Mesothelial cell of epicardium (in vitro differentiated cells): Measurements from ENCODE around the gene FLYWCH1. TPM values are rescaled to one million over a fixed set of nuclear protein-coding genes. Genes with fewer than 3 reads are reported as not detected.

Experiments used
- DNase-seq, 2 experiments: peaks; one replicate each; pipeline ENCODE4 v3.0.0; 2021; ENCODE audit warnings: low spot score in 2 of 2; ENCODE audit not compliant: unreplicated experiment in 2 of 2
- H3K27ac Mint-ChIP-seq: 2 replicates; pipeline ENCODE4 v1.8.0; 2021; ENCODE audit warnings: mixed read lengths
- H3K27me3 Mint-ChIP-seq: 2 replicates; pipeline ENCODE4 v1.8.0; 2021; ENCODE audit warnings: low read depth, mixed read lengths
- H3K36me3 Mint-ChIP-seq: 2 replicates; pipeline ENCODE4 v1.8.0; 2021; ENCODE audit warnings: mixed read lengths
- H3K4me1 Mint-ChIP-seq: 2 replicates; pipeline ENCODE4 v1.8.0; 2021; ENCODE audit warnings: mixed read lengths
- H3K4me3 Mint-ChIP-seq: 2 replicates; pipeline ENCODE4 v1.8.0; 2021; ENCODE audit warnings: mild to moderate bottlenecking, moderate library complexity, mixed read lengths
- H3K9me3 Mint-ChIP-seq: 2 replicates; pipeline ENCODE4 v1.8.0; 2021; ENCODE audit warnings: mixed read lengths
- total RNA-seq: library from RNA; stranded (reverse); gene quantifications from 3 replicates; pipeline ENCODE4 v1.2.1, GENCODE V29; 2021
- TF ChIP-seq, protein P1 (sequence below): fragments of 200-600 bp; sonication (generic); IDR thresholded peaks from one replicate; pipeline ENCODE4 v1.5.0; 2021; ENCODE audit warnings: antibody characterized with exemption; ENCODE audit not compliant: unreplicated experiment

The FLYWCH1 gene
- total RNA-seq, 1 donor from 2014 or later: 29.4 TPM

DNA sequence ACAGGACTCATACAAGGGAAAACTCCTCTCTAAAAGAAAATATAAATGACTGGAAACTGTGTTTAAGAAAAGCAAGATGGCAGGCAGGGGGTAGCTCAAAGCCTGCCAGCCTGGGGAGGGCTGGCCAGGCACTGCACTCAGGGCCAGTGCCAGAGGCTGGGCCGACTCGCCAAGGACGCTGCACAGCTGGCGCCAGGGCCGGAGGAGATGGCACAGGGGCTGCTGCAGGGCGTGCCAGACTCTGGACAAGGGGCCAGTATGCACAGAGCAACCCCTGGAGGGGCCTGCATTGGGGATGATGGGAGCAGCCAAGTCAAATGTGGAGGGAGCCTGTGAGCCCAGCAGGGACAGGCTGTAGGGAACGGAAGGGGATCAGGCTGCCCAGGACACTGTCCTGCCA lies 64.5 kb downstream of the FLYWCH1 start:
- Mint-ChIP-seq H3K4me1 (peaks cover 17% of the 10 kb centered on the region), H3K27ac (no peak overlapping the region), H3K36me3 (peaks cover 1% of the 10 kb centered on the region), H3K9me3 (no peaks in the 10 kb centered on the region), H3K4me3 (no peak overlapping the region), H3K27me3 (no peaks in the 10 kb centered on the region)
- TF ChIP-seq, protein P1, sequence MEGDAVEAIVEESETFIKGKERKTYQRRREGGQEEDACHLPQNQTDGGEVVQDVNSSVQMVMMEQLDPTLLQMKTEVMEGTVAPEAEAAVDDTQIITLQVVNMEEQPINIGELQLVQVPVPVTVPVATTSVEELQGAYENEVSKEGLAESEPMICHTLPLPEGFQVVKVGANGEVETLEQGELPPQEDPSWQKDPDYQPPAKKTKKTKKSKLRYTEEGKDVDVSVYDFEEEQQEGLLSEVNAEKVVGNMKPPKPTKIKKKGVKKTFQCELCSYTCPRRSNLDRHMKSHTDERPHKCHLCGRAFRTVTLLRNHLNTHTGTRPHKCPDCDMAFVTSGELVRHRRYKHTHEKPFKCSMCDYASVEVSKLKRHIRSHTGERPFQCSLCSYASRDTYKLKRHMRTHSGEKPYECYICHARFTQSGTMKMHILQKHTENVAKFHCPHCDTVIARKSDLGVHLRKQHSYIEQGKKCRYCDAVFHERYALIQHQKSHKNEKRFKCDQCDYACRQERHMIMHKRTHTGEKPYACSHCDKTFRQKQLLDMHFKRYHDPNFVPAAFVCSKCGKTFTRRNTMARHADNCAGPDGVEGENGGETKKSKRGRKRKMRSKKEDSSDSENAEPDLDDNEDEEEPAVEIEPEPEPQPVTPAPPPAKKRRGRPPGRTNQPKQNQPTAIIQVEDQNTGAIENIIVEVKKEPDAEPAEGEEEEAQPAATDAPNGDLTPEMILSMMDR: no peak
- DNase-seq: no peak

DNA sequence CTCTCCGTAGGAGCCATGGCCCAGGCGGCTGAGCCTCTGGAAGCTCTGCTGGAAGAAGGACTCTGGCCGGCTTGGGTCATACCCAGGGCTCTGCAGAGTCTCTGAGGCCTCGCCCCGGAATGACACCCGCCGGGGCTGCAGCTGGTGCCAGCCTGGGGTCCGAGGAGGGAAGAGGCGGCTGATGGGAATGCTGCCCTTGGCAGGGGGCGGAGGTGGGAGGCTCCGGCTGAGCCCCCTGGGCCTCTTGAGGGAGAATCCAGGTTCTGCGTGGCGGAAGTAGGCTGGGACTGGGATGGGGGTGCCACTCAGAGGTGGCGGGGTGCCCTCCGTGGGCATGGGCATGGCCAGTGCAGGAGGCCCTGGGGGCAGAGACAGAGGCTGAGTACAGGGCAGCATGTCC lies 64.9 kb downstream of the FLYWCH1 start:
- Mint-ChIP-seq H3K36me3 (peaks cover 1% of the 10 kb centered on the region), H3K27ac (no peak overlapping the region), H3K4me1 (peaks cover 21% of the 10 kb centered on the region), H3K27me3 (no peaks in the 10 kb centered on the region), H3K9me3 (no peaks in the 10 kb centered on the region), H3K4me3 (no peak overlapping the region)
- TF ChIP-seq, protein P1: no peak
- DNase-seq: no peak

DNA sequence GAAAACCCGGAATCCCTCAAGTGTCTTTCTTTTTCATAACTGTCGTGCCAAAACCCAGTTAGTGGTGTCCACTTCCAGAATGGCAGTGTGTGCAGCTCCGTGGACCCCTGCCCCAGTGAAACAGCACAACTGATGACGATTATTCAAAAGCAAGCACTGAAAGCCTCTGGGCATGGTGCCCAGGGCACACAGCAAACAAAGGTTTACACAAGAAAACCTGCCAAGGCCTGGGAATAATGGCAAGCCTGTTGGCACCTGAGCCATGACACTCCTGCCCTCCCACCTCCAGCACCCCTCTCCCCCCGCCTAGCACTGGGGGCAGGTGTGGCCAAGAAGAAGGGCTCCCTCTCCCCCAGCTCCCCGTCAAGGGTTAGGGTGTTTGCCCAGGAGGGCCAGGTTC lies 65.7 kb downstream of the FLYWCH1 start:
- Mint-ChIP-seq H3K36me3 (no peaks in the 10 kb centered on the region), H3K9me3 (no peaks in the 10 kb centered on the region), H3K27ac (no peak overlapping the region), H3K4me3 (no peak overlapping the region), H3K27me3 (no peaks in the 10 kb centered on the region), H3K4me1 (peaks cover 24% of the 10 kb centered on the region)
- TF ChIP-seq, protein P1: no peak
- no peak for DNase-seq

DNA sequence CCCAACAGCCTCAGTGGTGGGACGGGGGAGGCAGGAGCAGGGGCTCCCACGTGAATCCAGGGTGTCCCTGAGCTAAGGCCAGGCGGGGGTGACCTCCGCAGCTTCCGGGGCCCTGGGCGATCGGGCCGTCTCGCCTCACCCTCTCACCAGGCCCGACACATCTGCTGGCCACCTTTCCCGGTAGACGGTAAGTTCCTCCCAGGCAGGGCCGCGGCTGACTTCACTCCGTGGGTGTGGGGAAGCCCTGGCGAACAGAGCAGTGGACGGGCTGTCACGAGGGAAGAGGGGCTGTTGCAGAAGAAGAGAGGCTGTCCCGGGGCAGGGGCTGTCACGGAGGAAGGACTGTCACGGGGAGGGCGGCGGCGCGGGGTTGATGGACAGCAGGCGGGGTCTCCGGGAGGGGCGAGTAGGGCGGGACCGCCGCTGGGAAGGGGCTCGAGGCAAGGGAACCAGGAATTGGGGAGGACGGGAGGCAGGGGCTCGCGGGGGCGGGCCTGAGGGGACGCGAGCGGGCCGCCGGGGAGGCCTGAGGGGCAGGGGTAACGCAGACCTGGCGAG lies 68.0 kb downstream of the FLYWCH1 start:
- TF ChIP-seq, protein P1: no peak
- Mint-ChIP-seq H3K4me1 (peaks cover 20% of the 10 kb centered on the region), H3K27me3 (peaks cover 2% of the 10 kb centered on the region), H3K36me3 (no peaks in the 10 kb centered on the region), H3K4me3 (peak overlapping the region; percentile 74), H3K9me3 (no peaks in the 10 kb centered on the region), H3K27ac (peak overlapping the region; percentile 72)
- DNase-seq: no peak

DNA sequence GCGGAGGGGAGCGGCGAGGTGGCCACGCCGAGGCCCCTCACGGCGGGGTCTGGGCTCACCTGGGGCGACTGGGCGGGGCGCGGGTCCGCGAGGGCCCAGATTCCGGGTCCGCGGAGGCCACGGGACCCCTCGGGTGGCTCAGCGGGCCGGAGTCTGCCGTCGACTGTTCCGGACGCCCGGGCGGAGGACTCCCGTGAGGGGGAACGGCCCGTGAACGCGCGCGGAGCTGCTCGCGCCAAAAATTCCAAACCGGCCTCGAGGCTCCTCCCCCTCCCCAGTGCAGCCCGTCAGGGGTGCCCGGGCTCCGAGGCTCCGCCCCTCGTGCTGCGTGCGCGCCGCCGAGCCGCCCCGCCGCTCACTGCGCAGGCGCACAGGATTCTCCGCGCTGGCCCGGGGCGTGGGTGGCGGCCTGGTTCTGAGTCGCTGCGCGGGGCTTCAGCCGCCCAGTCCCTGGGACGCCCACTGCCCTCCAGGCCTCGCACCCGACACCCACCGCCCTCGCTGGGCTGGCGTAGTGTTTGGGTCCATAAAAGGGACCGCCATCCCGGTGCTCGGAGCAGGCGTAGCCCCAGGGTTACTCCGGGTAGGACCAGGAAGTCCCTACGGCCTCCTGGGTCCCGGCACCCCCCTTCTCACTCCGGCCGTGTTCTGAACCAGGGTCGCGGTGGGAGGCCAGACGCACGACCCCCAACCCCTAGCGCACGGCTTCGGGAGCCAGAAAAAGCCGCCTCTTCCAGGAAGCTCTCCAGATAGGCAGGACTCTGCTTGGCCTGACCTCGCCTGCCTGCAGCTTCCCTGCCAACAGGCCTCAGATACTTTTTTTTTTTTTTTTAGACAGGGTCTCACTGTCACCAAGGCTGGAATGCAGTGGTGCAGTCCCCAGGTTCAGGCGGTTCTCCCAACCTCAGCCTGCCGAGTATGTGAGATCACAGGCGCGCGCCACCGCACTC lies 68.8 kb downstream of the FLYWCH1 start, which contains the start of gene PKMYT1:
PKMYT1 (minus strand) TSS at position 220 of the 950 bp plus-strand sequence. CDS start 789 bp downstream, outside the sequence.
- peaks cover 2% of the 10 kb centered on the region for H3K27me3 Mint-ChIP-seq
- peak; percentile 93 to 97 for DNase-seq
- H3K4me3 Mint-ChIP-seq: peak within 1 kb of the TSS; percentile 75
- TF ChIP-seq, protein P1: no peak
- H3K27ac Mint-ChIP-seq: peak within 1 kb of the TSS; percentile 87
- H3K36me3 Mint-ChIP-seq: no peaks in the 10 kb centered on the region
- H3K4me1 Mint-ChIP-seq: peaks cover 20% of the 10 kb centered on the region
- H3K9me3 Mint-ChIP-seq: no peaks in the 10 kb centered on the region
